SKM-1 treated with dmso at 0.1 percent for 144 hours (cell line): ENCODE measurements around the gene RNF181.
"Not testable (repeated sequence)": the region's sequence is repeated elsewhere in the genome, so short reads cannot be mapped to it uniquely, and the experiment has no call there.

Experiments used
- DNase-seq: peaks from one replicate; lab custom pipeline; 2025; ENCODE audit not compliant: unreplicated experiment; lab: John Stamatoyannopoulos, UW

The RNF181 gene, protein sequence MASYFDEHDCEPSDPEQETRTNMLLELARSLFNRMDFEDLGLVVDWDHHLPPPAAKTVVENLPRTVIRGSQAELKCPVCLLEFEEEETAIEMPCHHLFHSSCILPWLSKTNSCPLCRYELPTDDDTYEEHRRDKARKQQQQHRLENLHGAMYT

DNA sequence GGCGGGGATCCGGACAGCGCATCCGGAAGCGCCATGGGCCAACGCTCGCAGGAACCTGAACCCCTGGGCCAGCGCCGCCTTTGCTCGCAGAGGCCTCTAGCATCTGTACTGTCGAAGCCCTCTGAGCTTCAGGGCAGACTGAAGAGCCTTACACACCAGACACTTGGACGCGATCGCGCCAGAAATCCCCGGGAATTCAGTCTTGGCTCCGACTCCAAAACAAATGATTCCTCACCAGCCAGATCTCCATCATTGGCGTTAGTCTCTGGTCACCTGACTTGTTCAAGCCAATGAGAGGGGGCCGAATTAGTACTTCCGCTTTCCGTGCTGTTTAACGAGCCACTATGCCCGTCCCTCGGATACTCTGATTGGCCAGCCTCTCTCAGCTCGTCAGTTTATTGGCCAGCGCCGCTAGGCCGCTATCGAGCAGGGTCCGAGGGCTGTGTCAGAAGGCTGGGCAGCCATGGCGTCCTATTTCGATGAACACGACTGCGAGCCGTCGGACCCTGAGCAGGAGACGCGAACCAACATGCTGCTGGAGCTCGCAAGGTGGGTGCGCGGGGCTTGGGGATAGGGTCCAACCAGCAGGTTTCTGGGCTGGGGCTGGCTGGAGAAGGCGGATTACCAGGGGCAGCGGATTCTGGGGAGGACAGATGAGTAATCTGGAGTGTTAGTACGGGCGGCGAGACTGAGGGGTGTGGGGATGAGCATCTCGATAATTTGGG lies at the start of gene RNF181:
RNF181 (plus strand) TSS at position 445 of the 725 bp plus-strand sequence; CDS start at position 464, 19 bp downstream.
- peak; percentile 100 for DNase-seq

DNA sequence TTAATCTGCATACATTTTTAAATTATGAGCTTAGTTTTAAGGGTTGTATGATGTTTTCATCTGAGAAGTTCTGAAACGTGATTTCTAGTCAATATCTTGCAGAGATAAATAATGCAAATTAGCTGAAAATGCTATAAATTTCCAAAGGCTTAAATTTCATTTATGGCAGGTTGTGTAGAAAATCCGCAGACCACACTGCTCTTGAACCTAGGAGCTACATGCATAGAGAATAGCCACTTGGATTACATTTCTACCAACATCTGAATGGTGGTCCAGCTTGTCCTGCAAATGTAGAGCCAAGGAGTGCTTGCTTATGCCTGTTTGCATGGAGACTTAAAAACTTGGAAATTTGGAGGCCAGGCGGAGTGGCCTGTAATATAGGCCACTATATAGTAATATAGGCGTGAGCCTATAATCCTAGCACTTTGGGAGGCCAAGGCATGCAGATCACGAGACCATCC lies 49.7 kb upstream of the RNF181 start:
- DNase-seq, result no peak

DNA sequence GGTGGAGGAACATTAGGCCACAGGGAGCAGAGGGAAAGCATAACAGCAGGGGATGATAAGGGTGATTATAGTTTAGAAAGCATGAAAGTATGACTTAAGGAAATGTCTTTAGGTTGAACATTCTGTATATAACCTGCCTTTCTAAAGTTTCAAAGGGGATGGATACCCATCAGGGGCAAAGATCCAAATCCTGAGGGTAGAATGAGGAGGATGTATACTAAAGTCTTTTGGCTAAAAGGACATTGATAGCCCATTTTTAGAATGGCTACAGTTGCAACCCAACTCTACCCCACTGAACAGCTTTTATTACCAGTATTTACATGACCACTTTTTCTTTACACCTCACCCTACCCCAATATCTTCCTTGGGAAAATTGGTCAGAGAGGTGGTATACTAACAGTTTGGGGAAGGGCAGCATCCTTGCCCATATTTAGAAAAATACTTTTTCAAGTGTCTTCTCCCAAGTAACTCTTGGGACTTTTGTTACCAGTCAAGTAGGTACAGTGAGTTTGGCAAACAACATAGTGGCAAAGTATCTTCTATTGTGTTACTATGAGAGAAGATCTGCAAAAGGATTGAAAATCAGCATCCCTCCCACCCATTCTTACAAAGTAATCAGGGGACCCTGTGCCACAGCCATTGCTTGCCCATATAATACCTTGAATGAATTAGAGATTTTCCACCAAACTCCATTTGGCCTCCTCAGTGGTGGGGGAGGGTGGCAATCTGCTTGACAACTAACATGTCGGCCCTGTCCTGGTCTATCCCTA lies 48.3 kb upstream of the RNF181 start:
- DNase-seq, result no peak

DNA sequence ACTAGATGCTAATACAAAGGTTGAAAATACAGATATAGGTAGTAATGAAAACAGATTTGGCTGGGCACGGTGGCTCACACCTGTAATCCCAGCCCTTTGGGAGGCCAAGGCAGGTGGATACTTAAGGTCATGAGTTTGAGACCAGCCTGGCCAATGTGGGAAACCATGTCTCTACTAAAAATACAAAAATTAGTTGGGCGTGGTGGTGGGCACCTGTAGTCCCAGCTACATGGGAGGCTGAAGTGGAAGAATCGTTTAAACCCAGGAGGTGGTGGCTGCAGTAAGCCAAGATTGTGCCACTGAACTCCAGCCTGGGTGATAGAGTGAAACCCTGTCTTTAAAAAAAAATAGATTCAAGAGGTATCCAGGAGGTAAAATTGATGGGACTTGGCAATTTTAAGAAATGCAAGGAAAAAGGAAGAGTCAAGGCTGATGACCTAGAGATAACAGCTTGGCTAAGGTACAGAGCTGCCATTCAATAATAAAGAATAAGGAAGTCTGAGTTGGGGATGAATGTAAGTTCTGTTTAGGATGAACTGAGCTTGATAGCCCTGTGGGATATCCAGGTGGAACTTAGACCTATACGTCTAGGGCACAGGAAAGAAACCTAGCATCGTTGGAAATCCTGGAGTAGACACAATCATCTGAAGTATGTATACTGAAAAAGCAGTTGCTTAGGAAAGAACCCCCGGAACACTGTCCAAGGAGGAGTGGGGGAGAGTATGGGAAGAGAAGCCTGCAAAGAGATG lies 47.5 kb upstream of the RNF181 start:
- DNase-seq, result no peak

DNA sequence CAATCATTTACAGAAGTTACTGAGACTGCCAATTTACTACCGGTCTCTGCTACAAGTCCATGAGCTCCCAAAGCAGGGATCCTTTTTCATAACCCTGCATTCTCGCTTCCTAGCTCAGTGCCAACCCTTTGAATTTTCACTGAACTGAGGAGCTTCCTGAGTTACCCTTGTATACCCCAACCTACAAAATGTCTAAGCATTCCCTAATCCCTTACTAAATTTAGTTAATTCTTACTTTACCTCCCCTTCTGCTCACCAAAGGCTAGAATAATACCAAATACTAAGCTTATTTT lies 47.0 kb upstream of the RNF181 start:
- DNase-seq, result no peak

DNA sequence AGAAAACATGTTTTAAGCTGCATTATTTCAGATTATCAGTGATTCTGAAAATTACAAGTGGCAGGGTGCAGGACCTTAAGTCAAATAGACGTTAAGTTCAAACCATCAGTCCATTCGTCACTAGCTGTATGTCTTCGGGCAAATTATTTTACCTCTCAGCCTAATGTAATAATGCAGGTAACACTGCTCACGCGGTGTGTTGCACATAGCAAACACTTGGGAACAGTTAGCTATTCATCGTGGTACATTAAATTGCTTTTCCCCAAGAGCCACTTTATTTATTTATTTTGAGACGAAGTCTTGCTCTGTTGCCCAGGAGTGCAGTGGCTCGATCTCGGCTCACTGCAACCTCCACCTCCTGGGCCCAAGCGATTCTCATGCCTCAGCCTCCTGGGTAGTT lies 46.5 kb upstream of the RNF181 start:
- no peak for DNase-seq

DNA sequence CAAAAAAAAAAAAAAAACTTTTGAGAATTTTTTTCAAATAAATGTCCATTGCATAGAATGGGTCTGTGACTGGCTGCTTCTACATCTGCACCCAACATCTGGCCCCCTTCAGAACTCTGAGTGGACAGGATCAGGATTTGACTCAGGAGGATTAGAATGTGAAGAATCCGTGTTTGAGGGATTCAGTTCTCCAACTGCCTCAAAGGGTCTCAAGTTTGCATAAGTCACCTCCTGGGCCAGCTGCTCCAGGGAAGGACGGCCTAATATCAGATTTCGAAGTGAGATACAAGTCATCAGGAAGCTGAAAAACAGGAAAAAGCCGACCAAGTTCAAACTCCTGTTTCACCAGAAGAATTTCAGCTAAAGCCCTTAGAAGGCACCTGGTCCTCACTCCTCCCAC lies 45.7 kb upstream of the RNF181 start:
- DNase-seq, result no peak

DNA sequence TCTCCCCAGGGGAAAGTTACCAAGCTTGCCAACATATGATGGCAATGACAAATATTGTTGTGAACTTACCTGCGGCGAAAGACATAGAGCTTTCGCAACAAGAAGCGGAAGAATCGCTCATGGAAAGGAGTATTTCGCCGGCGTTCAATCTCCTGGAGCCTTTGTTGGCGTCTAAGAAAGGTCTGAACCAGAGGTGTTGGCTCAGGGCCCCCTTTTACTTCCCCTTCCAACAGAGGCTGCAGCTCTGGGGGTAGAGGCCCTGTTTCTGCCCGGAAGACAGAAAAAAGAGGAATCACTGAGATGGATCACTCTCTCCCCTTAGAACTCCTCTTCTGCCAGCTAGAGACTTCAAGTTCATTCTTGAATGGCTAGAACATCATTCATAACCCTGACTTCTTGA lies 45.1 kb upstream of the RNF181 start:
- DNase-seq, result peak; percentile 91

DNA sequence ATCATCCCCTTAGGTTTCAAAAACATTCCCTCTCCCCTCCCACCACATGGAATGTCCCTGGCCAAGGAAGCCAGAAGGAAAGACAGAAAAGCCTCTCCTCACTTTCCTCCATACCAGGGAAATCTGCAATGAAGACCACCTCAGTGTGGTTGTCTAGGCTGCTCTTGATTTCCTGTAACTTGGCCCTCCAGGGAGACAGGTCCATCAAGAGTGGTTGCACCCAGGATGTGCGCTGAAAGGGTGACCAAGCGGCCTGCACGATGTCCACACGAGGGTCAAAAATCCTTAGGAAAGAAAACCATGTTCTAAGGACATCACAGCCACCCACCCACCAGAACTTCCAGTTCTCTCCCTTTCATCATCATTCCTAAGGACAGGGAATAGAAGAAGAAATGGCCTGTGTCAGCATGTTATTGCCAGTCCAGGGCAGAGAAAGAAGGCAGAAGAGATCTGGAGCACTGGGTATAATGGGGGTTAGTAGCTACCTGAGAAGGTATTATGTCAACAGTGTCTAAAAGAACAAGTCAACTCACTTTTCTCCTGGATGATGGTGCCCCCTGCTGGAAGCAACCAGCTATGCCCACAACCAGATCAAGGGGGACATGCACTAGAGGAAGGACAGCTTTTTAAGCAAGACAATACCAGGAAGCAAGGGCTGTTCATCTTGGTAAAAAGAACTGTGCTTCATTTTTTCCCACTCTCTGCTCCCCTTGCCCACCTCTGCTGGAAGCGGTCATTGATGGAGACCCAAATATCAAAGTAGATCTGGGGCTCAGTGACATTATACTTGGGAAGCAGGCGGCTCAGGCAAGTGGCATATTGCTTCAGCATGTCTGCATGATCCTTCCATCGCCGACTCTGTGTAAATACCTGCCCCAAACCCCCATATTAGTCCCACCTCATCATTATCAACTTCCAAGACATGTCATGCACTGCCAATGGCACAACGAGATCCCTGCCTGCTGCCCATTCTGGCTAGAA lies 43.6 kb upstream of the RNF181 start:
- DNase-seq, result peak; percentile 88

DNA sequence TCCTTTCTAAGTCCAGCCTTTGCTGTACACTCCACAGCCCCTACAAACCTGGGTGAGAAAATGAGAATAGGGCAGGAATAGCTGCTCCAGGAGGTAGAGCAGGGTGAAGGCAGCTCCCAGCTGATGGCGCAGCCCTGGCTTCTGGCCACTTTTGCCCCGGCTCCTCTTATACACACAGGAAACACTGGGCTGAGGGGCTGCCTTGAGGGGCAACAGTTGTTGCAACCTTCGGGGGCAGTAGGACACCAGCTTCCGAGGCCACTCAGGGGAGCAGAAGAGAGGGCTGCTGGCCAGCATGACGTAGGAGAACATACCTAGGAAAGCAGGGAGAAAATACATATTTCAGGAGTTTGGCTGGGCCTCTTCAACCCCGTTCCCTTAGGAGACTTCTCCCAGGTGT lies 42.4 kb upstream of the RNF181 start:
- DNase-seq, result no peak

DNA sequence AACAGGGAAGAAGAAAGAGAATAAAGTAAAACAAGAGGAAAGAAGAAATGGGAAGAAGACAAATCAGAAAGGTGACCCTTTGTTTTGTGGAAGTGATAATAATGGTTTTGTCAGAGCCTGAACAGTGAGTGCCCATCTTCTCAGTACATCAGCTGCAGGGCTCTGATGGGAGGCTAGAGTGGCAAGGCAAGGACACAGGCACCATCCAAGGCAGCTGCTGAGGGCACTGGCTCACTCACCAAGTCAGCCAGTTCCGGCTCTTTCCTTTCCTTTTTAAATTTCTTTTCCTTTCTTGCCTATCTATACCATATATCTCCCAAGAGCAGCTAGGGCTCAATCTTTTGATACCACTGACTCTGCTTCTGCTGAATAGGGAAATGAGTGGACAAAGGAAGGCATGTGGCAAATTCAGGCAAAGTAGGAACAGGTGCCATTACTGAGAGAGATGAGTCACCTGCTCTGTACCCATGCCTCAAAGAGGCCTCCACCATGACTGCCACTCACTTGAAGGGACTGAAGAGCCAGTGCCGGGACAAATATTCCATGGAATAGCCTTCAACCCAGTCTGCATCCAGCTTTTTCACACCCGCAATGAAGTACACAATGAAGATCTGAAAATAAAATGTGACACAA lies 40.4 kb upstream of the RNF181 start:
- no peak for DNase-seq

DNA sequence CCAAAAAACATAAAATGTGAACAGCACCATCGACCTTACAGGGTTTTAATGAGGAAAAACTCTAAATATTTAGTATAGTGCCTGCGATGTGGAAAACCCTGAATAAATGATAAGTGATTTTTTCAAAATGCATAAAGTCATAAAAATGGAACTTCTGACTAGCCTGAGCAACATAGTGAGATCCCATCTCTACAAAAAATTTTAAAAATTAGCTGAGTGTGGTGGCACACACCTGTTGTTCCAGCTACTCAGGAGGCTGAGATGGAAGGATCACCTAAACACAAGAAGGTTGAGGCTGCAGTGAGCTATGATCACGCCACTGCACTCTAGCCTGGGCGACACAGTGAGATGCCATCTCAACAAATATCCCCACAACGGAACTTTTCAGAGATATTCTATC lies 38.4 kb upstream of the RNF181 start:
- no peak for DNase-seq

DNA sequence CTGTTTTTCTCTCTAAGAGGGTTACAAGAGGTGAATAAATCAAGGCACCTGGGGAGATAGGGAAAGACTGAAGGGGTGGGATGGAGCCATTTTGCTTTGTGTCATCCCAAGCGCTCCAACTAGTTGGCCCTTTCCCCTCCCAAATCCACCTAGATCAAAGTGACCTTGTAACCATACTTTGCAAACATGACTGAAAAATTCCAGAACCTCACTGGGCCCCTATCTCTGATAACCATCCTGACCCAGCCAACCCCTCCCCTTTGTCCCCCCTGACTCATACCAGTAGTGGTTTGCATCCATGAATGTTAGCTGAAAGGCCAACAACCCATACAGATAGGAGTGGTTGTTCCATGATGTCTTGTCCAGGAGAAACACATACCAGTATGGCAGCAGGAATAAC lies 37.4 kb upstream of the RNF181 start:
- DNase-seq, result no peak

DNA sequence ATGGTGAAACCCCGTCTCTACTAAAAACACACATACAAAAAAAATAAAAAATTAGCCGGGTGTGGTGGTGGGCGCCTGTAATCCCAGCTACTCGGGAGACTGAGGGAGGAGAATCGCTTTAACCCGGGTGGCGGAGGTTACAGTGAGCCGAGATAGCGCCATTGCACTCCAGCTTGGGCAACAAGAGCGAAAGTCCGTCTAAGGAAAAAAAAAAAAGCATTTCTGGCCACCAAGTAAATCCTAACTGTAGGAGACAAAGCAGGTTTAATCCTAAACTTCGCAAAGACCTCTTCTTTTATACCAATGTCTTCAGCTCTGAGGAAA lies 35.2 kb upstream of the RNF181 start:
- DNase-seq, result not testable (repeated sequence)

DNA sequence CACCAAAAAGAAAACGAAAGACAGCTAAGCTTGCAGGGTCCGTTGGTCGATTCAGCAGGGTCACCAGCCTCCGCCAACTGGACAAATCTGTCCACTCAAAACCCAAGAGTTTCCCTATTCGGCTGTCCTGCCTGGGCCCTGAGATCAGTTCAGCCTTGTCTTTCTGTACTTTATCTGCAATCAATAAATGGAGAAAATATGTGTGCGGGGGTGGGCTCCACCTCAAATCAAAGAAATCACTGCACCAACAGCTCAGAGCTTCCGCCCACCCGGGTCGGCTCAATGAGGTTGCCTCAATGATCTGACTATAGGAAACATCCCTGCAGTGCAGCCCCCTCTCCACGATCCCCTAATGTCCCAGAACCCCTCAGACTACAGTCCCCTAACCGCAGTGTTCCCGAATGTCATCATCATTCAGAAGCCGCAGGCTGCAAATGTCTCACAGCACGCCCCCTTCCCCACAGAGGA lies 34.7 kb upstream of the RNF181 start:
- DNase-seq, result no peak

DNA sequence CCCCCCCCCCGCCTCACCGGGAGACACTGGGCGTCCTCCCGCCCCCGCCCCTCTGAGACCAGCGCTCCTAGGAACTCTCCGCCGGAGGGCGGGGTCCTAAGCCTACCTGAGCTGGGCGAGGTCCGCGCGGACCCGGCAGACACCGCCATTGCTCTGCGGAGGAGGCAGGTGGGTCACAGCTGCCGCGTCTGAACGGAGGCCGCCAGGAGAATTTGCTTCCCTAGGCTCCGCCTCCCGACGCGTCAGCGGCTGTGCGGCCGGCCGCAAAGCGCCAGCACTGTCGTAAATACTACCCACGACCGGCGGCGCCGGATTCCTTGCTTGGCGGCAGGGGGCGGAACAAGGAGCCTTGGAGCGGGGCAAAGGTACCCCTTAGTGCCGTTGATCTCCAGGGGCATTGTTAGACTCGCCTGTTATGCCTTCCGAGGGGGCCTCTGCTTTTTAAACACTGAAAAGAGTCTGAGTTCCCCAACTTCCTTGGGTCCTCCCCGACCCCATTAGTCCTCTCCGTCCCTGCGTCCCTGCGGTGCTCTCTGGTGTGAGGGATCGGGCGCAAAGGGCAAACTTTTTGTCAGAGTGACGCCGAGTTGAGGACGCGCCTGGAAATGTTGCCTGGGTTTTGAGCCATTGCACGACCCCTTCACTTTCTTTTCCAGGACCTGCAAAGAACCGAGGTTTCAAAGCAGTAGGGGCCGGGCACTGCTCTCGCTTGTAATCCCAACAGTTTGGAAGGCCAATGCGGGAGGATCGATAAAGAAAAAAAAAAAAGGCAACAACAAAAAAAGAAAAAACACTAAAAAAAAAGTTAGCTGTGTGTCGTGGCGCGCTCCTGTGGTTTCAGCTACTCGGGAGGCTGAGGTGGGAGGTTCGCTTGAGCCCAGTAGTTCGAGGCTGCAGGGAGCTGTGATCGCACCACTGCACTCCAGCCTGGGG lies 34.0 kb upstream of the RNF181 start, which contains the start of gene GGCX:
GGCX (minus strand) TSS at position 214 of the 933 bp plus-strand sequence; CDS start at position 149, 65 bp downstream.
- DNase-seq, result peak; percentile 96

DNA sequence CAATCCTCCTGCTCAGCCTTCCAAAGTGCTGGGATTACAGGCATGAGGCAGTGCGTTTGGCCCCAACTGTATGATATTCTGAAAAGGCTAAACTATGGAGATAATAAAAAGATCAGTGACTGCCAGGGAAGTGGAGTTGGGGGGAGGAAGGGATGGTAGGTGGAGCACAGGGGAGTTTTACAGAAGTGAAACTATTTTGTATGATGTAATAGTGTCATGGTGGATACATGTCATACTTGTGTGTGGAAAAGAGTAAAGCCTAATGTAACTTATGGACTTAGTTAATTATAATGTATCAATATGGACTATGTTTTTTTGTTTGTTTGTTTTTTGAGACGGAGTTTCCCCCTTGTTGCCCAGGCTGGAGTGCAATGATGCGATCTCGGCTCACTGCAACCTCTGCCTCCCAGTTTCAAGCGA lies 31.4 kb upstream of the RNF181 start:
- DNase-seq, result peak; percentile 89

DNA sequence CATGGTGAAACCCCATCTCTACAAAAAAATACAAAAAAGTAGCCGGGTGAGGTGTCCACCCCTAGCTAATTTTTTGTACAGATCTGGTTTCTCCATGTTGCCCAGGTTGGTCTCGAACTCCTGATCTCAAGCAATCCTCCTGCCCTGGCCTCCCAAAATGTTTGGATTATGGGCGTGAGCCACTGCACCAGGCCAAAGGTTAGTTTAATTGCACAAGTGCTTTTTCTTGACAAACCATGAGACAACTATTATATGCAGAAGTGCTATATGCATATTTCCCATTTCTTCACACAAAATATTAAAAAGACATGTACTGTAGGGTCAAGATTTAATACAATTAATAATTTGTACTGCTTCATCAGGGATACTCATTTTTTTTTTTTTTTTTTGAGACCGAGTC lies 29.3 kb upstream of the RNF181 start:
- DNase-seq, result no peak

DNA sequence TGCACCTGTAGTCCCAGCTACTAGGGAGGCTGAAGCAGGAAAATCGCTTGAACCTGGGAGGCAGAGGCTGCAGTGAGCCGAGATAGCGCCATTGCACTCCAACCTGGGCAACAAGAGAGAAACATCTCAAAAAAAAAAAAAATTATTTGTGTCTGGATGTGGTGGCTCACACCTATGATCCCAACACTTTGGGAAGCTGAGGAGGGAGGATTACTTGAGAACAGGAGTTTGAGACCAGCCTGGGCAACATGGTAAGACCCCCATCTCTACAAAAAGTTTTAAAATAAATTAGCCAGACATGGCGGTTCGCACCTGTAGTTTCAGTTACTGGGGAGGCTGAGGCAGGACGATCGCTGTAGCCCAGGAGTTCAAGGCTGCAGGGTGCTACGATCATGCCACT lies 19.8 kb upstream of the RNF181 start:
- no peak for DNase-seq
